GM12865 (cell line): ENCODE measurements around the gene VTN.

Experiments used
- DNase-seq: peaks from one replicate; pipeline ENCODE4 v3.0.0; 2010; ENCODE audit warnings: low read depth
- H3K4me3 ChIP-seq: 2 replicates; pipeline ENCODE4 v1.5.1; 2011; ENCODE audit warnings: mild to moderate bottlenecking, low read depth, low read length, control low read depth
- TF ChIP-seq, protein P1 (sequence below): IDR thresholded peaks from 2 replicates; pipeline ENCODE4 v1.5.1; 2011; ENCODE audit warnings: low read length, control low read depth, low read depth, inconsistent platforms; ENCODE audit not compliant: insufficient read depth; ENCODE audit errors: missing control alignments

The VTN gene

DNA sequence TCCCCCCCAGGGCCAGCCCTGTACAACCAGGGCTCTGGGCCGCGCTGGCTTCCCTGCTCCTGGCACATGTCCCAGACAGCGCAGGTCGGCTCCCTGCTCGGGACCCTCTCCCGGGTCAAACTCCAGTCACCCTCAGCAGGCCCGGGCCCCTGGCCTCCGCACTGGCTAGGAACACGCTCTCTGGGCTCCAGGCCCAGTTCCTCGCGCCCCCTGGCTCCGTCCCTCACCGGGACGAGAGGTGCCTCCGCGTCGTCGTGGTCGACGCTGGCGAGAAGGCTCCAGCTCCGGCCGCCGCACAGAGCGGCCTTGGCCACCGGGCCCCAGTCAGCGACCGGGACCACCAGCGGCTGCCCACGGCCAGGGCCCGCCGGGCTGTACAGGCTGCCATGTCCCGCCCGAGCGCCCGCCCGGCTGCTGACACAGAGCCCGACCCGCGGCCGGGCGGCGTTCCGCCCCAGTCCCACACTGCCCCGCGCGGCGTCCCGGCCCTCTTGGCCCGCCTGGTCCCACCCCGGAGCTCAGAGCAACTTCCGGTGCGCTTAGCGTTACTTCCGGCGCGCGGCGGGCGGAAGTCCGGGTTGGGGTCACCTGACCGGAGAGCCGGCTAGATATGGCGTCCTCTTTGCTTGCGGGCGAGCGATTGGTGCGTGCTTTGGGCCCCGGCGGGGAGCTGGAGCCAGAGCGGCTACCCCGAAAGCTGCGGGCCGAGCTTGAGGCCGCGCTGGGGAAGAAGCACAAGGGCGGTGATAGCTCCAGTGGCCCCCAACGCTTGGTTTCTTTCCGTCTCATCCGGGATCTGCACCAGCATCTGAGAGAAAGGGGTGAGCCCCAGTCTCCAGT lies 12.8 kb downstream of the VTN start, which contains the start of gene POLDIP2:
Gene POLDIP2, minus strand, starts transcription at position 467 of the 840 bp plus-strand sequence. Its CDS starts 79 bp downstream, at position 388.
- TF ChIP-seq, protein P1, sequence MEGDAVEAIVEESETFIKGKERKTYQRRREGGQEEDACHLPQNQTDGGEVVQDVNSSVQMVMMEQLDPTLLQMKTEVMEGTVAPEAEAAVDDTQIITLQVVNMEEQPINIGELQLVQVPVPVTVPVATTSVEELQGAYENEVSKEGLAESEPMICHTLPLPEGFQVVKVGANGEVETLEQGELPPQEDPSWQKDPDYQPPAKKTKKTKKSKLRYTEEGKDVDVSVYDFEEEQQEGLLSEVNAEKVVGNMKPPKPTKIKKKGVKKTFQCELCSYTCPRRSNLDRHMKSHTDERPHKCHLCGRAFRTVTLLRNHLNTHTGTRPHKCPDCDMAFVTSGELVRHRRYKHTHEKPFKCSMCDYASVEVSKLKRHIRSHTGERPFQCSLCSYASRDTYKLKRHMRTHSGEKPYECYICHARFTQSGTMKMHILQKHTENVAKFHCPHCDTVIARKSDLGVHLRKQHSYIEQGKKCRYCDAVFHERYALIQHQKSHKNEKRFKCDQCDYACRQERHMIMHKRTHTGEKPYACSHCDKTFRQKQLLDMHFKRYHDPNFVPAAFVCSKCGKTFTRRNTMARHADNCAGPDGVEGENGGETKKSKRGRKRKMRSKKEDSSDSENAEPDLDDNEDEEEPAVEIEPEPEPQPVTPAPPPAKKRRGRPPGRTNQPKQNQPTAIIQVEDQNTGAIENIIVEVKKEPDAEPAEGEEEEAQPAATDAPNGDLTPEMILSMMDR, result peak; percentile 11
- peak; percentile 97 for DNase-seq
- H3K4me3 ChIP-seq, result peak within 1 kb of the TSS; percentile 90

DNA sequence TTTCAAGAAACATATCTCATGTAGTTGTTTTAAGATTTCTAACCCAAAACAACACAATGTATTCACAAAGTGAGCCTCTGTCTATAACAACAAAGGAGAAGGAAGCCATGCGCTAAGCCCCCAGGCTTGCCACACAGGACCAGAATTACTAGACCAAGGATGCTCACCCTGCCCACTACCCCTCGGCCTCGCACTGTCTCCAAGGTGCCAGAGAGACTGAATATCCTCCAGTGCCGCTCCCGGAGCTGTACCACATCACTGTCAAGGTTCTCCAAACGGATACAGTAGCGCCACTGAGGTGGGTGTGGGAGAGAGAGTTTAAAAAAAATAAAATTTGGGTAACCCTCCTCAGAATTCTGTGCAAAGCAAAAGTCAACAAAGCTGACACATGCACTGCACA lies 19.8 kb downstream of the VTN start:
- H3K4me3 ChIP-seq, result no peak overlapping the region
- TF ChIP-seq, protein P1, result no peak
- no peak for DNase-seq

DNA sequence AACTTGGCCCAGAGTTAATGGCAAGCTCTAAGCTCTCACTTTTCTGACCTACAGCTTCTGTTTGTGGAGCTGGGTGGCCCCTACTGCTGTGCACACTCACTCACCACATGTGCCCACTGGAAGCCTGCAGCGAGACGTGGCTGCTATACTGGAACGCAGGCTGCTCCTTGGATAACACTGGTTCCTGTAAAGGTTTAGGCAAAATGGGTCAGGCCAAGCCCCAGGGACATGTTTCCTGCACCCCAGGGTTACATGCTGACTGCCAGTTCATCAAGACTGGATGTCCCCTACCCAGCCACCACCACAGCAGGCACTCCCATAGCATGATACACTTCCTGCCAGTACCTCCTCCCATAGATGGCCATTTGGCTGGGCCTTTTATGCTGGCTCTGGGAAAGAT lies 21.1 kb downstream of the VTN start:
- H3K4me3 ChIP-seq, result no peak overlapping the region
- TF ChIP-seq, protein P1, result no peak
- no peak for DNase-seq

DNA sequence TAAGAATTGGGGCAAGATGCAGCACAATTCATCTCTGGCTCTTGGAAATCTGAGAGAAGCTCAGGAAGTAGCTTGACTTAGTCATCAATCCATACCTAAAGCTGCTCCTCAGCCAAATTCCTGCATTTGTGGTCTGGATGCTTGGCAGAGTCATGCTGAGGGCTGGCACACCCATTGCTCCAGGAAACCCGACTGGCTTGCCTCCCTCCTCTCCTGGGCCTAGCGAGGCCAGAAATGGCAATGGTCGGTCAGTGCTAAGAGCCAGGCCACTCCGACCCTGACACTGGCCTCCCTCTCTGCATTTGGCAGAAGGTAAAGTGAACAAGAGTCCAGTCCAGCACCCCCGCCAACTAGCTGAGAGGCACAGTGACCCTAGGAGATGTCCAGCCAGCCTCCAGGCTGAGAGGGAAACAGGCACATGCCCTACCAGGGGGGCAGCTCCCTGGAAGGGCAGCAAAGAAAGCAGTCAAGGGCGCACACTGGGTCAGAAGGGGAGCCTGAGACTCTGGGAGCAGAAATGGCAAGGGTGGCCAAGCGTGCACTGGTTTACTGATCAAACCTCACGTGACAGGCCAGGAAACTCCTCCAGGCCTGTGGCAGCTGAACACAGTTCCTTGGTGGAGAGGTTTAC lies 22.7 kb downstream of the VTN start:
- no peak overlapping the region for H3K4me3 ChIP-seq
- TF ChIP-seq, protein P1, result no peak

DNA sequence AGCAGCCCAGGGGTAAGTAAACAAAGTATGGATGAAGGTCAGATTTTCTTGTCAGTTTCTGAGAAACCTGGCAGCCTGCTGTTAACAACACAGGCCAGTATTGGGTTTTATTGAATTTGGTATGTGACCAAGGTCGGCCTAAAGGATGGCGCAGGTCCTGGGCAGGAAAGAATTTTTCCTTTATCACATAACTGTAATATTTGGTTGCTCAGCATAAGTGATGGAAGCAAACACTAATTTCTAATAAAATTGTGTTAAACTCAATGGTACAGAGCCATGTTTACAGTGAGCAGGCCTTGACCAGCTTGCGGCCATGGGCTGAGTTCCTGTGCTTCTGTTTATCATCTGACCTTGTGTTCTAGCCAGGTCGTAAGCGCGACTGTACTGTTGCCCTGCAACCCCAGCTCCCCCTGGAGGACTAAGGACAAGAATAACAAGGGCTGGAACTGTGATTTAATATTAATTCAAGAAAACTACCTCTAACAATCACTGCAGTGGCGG lies 23.3 kb downstream of the VTN start:
- H3K4me3 ChIP-seq, result no peak overlapping the region
- peak; percentile 36 for DNase-seq
- TF ChIP-seq, protein P1, result peak; percentile 21

More for the DNA sequence above, 22.7 kb downstream of the VTN start:
- no peak for DNase-seq

DNA sequence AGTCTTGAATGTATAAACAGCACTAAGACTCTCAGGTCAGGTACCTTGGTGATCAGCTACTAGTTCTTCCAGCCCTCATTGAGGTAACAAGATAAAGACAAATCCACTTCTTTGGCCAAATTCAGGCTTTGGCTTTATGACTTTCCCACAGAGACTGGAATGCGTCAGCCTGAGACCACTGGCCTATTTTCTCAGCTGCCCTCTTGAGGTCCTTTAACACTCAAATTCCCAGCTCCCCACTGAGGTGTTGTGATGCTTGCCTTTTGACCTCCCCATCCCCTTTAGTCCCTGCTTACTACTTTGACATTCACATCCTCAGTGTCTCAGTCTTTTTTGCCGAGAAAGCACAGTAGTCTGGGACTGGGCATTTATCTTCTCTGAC lies 23.9 kb downstream of the VTN start:
- H3K4me3 ChIP-seq, result no peak overlapping the region
- TF ChIP-seq, protein P1, result no peak
- DNase-seq, result no peak
